Breast epithelium (tissue), 4 donors: ENCODE data around the gene MASP2. TPM values are rescaled to one million over a fixed set of nuclear protein-coding genes. Genes with fewer than 3 reads are reported as not detected.
"Not testable (repeated sequence)": the region's sequence is repeated elsewhere in the genome, so short reads cannot be mapped to it uniquely, and the experiment has no call there.

ENCODE experiments used
- DNase-seq, 2 donors: peaks; one replicate each; pipeline ENCODE4 v3.0.0-alpha.2; 2019; ENCODE audit warnings: low spot score in 2 of 2
- H3K27ac ChIP-seq, 2 donors: fragments of 200-600 bp; sonication (generic) in 1 of 2; one replicate each; pipeline ENCODE4 v1.5.1; 2016 to 2019; ENCODE audit warnings: mild to moderate bottlenecking in 1 of 2
- H3K27me3 ChIP-seq, 2 donors: fragments of 200-600 bp; sonication (generic) in 1 of 2; one replicate each; pipeline versions ENCODE4 v1.5.1 to v1.6.0; 2017 to 2019; ENCODE audit warnings: control low read depth in 1 of 2, mild to moderate bottlenecking in 1 of 2
- H3K36me3 ChIP-seq: fragments of 200-600 bp; one replicate; pipeline ENCODE4 v1.5.1; 2019
- H3K4me1 ChIP-seq, 2 donors: fragments of 200-600 bp; sonication (generic); one replicate each; pipeline ENCODE4 v1.5.1; 2016 to 2019; ENCODE audit warnings: control low read depth in 1 of 2
- H3K4me3 ChIP-seq, 3 donors: fragments of 200-600 bp; sonication (generic); 1 replicate in 2 of 3; 2 replicates in 1 of 3; pipeline ENCODE4 v1.5.1; 2016 to 2019; ENCODE audit warnings: mild to moderate bottlenecking in 3 of 3, moderate library complexity in 2 of 3
- H3K9me3 ChIP-seq, 2 donors: fragments of 200-600 bp; sonication (generic) in 1 of 2; one replicate each; pipeline ENCODE4 v1.5.1; 2016 to 2019; ENCODE audit warnings: control low read depth in 1 of 2
- POLR2A ChIP-seq: fragments of 450-650 bp; IDR thresholded peaks from one replicate; pipeline ENCODE4 v1.6.1; 2016; ENCODE audit warnings: antibody characterized with exemption, mild to moderate bottlenecking, moderate library complexity
- POLR2AphosphoS5 ChIP-seq, 3 donors: sonication (generic); formaldehyde crosslinking; IDR thresholded peaks; one replicate each; pipeline ENCODE4 v1.6.1; 2017; ENCODE audit warnings: antibody characterized with exemption in 3 of 3
- intact Hi-C: fragments of 100-400 bp; cut with DNase I; formaldehyde crosslinking; loops from one replicate; pipeline ENCODE4 v1.15.1; 2023; ENCODE audit warnings: low total_unique reads
- total RNA-seq, 3 donors: library from RNA; depleted of rRNA; stranded (reverse); fragments of >200 nt; gene quantifications; one replicate each; pipeline ENCODE4 v1.1.0, GENCODE V29; 2016
- TF ChIP-seq, protein P1 (sequence below), 3 donors: fragments of 450-650 bp; IDR thresholded peaks; one replicate each; pipeline ENCODE4 v1.5.1; 2016 to 2017; ENCODE audit warnings: antibody characterized with exemption in 3 of 3, mild to moderate bottlenecking in 3 of 3, moderate library complexity in 3 of 3

MASP2 gene
- total RNA-seq, 3 donors from 2014 or later, result not detected

DNA sequence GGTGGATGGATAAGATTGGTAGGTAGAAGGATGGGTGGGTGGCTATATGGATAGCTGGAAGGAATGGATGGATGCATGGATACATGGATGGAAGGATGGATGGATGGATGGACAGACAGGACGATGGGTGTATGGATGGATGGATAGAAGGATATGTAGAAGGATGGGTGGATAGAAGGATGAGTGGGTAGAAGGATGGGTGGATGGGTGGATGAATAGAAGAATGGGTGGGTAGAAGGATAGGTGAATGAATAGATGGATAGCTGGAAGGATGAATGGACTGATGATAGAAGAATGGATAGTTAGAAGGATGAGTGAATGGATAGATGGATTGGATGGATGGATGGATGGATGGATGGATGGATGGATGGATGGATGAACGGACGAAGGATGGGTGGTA lies 5.0 kb downstream of the MASP2 start:
- no peaks in the 10 kb centered on the region for H3K27me3 ChIP-seq
- intact Hi-C loops, result no loop called here
- no peaks in the 10 kb centered on the region for H3K36me3 ChIP-seq
- H3K4me3 ChIP-seq, result no peak overlapping the region
- no peaks in the 10 kb centered on the region for H3K4me1 ChIP-seq
- H3K9me3 ChIP-seq, result no peaks in the 10 kb centered on the region
- TF ChIP-seq, protein P1, sequence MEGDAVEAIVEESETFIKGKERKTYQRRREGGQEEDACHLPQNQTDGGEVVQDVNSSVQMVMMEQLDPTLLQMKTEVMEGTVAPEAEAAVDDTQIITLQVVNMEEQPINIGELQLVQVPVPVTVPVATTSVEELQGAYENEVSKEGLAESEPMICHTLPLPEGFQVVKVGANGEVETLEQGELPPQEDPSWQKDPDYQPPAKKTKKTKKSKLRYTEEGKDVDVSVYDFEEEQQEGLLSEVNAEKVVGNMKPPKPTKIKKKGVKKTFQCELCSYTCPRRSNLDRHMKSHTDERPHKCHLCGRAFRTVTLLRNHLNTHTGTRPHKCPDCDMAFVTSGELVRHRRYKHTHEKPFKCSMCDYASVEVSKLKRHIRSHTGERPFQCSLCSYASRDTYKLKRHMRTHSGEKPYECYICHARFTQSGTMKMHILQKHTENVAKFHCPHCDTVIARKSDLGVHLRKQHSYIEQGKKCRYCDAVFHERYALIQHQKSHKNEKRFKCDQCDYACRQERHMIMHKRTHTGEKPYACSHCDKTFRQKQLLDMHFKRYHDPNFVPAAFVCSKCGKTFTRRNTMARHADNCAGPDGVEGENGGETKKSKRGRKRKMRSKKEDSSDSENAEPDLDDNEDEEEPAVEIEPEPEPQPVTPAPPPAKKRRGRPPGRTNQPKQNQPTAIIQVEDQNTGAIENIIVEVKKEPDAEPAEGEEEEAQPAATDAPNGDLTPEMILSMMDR (IDR thresholded peaks at IDR 0.05), result no peak
- no peak for TF ChIP-seq POLR2A
- TF ChIP-seq POLR2AphosphoS5 (IDR thresholded peaks at IDR 0.05), result no peak
- H3K27ac ChIP-seq, result no peak overlapping the region
- DNase-seq, result no peak

DNA sequence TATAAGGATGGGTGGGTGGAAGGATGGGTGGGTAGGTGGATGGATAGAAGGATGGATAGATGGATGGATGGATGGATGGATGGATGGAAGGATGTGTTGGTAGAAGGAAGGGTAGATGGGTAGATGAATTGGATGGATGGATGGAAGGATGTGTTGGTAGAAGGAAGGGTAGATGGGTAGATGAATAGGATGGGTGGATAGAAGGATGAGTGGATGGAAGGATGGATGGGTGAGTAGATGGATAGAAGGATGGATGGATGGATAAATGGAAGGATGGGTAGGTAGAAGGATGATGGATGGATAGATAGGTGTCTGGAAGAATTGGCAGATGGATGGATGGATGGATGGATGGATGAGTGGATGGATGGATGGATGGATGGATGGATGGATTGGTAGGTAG lies 6.0 kb downstream of the MASP2 start:
- DNase-seq, result no peak
- H3K27ac ChIP-seq, result no peak overlapping the region
- no peaks in the 10 kb centered on the region for H3K9me3 ChIP-seq
- no peaks in the 10 kb centered on the region for H3K27me3 ChIP-seq
- TF ChIP-seq, protein P1 (IDR thresholded peaks at IDR 0.05), result no peak
- no peak for TF ChIP-seq POLR2AphosphoS5 (IDR thresholded peaks at IDR 0.05)
- no peak for TF ChIP-seq POLR2A
- H3K4me3 ChIP-seq, result no peak overlapping the region
- intact Hi-C loops, result no loop called here
- H3K4me1 ChIP-seq, result no peaks in the 10 kb centered on the region
- no peaks in the 10 kb centered on the region for H3K36me3 ChIP-seq

DNA sequence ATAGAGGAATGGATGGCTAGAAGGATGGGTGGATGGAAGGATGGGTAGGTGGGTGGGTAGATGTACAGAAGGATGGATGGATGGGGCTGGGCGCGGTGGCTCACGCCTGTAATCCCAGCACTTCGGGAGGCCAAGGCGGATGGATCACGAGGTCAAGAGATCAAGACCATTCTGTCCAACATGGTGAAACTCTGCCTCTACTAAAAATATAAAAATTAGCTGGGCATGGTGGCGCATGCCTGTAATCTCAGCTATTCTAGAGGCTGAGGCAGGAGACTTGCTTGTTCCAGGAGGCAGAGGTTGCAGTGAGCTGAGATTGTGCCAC lies 7.0 kb downstream of the MASP2 start:
- DNase-seq, intact Hi-C loops, H3K27ac ChIP-seq, H3K9me3 ChIP-seq, H3K36me3 ChIP-seq, H3K4me3 ChIP-seq, H3K27me3 ChIP-seq, H3K4me1 ChIP-seq: not testable (repeated sequence)

DNA sequence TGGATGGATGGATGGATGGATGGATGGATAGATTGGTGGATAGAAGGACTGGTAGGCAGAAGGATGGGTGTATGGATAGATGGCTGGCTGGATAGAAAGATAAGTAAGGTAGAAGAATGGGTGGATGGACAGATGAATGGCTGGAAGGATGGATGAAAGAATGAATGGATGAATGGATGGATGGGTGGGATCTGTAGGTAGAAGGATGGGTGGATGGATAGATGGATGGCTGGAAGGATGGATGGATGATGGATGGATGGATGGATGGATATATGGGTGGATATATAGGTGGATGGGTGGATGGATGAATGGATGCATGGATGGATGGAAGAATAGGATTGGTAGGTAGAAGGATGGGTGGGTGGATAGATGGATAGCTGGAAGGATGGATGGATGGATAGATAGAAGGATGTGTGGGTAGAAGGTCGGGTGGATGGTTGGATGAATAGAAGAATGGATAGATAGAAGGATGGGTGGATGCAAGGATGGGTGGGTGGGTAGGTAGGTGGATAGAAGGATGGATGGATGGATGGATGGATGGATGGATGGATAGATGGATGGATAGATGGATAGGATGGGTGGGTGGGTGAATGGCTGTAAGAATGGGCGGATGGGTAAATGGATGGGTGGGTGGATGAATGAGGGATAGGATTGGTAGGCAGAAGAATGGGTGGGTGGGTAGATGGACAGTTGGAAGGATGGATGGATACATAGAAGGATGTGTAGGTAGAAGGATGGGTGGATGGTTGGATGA lies 7.5 kb downstream of the MASP2 start:
- intact Hi-C loops, result loop anchor here (5.0 kb wide), 1 partner anchor 603 kb away; no protein-coding TSS in a partner anchor
- TF ChIP-seq POLR2A (no peak), POLR2AphosphoS5 (IDR thresholded peaks at IDR 0.05) (no peak)
- TF ChIP-seq, protein P1 (IDR thresholded peaks at IDR 0.05), result no peak
- H3K9me3 ChIP-seq, result no peaks in the 10 kb centered on the region
- H3K4me3 ChIP-seq, result no peak overlapping the region
- DNase-seq, result no peak
- H3K4me1 ChIP-seq, result no peaks in the 10 kb centered on the region
- H3K27me3 ChIP-seq, result no peaks in the 10 kb centered on the region
- H3K27ac ChIP-seq, result no peak overlapping the region
- H3K36me3 ChIP-seq, result no peaks in the 10 kb centered on the region

DNA sequence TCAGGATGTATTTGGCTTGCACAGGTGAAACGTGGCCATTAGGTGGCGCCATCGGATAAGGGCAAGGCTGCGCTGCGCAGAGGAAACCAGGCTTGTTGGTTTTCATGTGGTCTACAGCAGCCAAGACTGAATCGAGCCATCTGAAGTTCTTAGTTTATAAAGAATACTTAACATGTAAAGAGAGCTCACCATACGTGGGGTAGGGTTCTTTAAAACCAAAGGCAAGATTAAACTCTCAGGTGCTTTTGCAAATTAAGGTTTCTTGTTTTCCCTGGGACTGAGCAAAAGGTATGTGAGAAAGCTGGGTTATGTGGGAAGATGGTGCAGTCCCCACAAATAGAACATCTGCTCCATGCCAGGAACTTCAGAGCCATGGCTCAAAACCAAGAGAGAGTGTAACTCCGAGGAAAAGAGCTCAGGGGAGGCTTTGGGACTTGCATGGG lies 9.3 kb downstream of the MASP2 start:
- TF ChIP-seq, protein P1 (IDR thresholded peaks at IDR 0.05), result peak; percentile 71 to 97 (median 95)
- TF ChIP-seq POLR2A (no peak), POLR2AphosphoS5 (IDR thresholded peaks at IDR 0.05) (peak in 2 of 3 donors; percentile 14 to 46)
- Histone ChIP-seq H3K27me3 (no peaks in the 10 kb centered on the region), H3K27ac (no peak overlapping the region), H3K36me3 (no peaks in the 10 kb centered on the region), H3K9me3 (no peaks in the 10 kb centered on the region), H3K4me3 (no peak overlapping the region), H3K4me1 (no peaks in the 10 kb centered on the region)
- DNase-seq, result peak; percentile 83 to 87
- intact Hi-C loops, result loop anchor here (5.0 kb wide), 1 partner anchor 605 kb away; no protein-coding TSS in a partner anchor

DNA sequence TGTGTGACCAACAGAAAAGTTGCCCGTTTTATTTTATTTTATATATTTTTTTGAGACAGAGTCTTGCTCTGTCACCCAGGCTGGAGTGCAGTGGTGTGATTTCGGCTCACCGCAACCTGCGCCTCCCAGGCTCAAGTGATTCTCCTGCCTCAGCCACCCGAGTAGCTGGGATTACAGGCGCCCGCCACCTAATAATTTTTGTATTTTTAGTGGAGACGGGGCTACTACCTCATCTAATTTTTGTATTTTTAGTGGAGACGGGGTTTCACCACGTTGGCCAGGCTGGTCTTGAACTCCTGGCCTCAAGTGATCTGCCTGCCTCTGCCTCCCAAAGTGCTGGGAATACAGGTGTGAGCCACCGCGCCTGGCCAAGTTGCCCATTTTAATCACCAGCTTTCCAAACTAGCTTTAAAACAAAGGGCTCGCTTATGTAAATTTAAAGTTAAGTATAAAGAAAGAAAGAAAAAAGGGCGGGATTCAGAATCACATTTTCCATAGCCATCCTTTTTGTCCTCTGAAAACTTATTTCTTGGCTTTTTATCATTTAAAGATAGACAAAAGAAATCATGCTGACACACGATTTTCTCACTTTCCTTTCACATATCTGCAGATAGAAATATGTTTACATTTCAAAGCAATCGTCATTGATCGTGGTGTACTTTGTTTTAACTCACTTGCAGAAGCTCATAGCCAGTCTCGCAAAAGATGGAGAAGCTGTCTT lies 9.9 kb downstream of the MASP2 start:
- not testable (repeated sequence) for H3K4me3 ChIP-seq, H3K9me3 ChIP-seq, H3K4me1 ChIP-seq, DNase-seq, H3K27me3 ChIP-seq, H3K27ac ChIP-seq, H3K36me3 ChIP-seq
- intact Hi-C loops, result loop anchor here (5.0 kb wide), 1 partner anchor 605 kb away; no protein-coding TSS in a partner anchor
